ENCODE results near the gene VAMP4.

DNA sequence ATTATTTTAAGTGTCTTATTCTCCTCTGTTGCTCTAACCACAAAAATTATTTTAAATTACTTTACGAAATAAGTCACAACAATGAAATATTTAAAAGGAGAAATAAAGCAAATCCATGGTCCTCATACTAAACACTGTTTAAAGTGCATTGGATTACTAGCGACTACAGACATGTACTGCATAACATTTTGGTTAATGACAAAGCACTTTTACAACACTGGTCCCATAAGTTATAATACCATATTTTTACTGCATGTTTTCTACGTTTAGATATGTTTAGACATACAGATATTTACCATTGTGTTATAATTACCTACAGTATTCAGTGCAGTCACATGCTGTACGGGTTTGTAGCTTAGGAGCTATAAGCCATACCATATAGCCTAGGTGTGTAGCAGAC lies 30.2 kb downstream of the VAMP4 start:
- TF ChIP-seq POLR2A (IDR thresholded peaks at IDR 0.05; ENCODE audit: low read depth, low read length) (no peak), CTCF (IDR thresholded peaks at IDR 0.05; ENCODE audit: extremely low read depth in 1 of 2, insufficient read depth in 1 of 2, low read depth in 1 of 2, low read length in 2 of 2) (no peak), EZH2 (IDR thresholded peaks at IDR 0.05; ENCODE audit: borderline replicate concordance, low read depth, low read length, severe bottlenecking) (no peak), POLR2AphosphoS5 (IDR thresholded peaks at IDR 0.05; ENCODE audit: insufficient read depth, low read depth, low read length) (no peak), MAX (IDR thresholded peaks at IDR 0.05; ENCODE audit: insufficient read depth, insufficient read length) (no peak), JUN (IDR thresholded peaks at IDR 0.05; ENCODE audit: borderline replicate concordance, insufficient read depth, insufficient read length, low read depth) (no peak), FOS (IDR thresholded peaks at IDR 0.05; ENCODE audit: borderline replicate concordance, insufficient read depth, low read length) (no peak), MYC (IDR thresholded peaks at IDR 0.05; ENCODE audit: low read depth, low read length) (no peak)
